HG02763 (cell line): ENCODE data around the gene FAM110A.
A peak's percentile ranks its signal among the peaks of the same experiment; 100 is the strongest.
"Not testable (repeated sequence)": the region's sequence is repeated elsewhere in the genome, so short reads cannot be mapped to it uniquely, and the experiment has no call there.

Source experiments
- ATAC-seq: cut with Tn5 transposase; IDR thresholded peaks from one replicate; pipeline ENCODE4 v1.9.1; 2021; ENCODE audit warnings: mild to moderate bottlenecking, moderate library complexity; ENCODE audit not compliant: unreplicated experiment

FAM110A gene

GRCh38 chr20:833450-834150, at the start of gene FAM110A:
Gene FAM110A, plus strand, starts transcription at chr20:833715. Its CDS starts 11,090 bp downstream, at chr20:844805.
- ATAC-seq, result peak; percentile 98

- no peak for ATAC-seq
Measured at GRCh38 chr20:787825-788224, 45.7 kb upstream of the FAM110A start.

- ATAC-seq, result no peak
Measured at GRCh38 chr20:791056-791455, 42.5 kb upstream of the FAM110A start.

GRCh38 chr20:792248-792647, 41.3 kb upstream of the FAM110A start:
- no peak for ATAC-seq

GRCh38 chr20:796921-797320, 36.6 kb upstream of the FAM110A start:
- ATAC-seq, result no peak

DNA sequence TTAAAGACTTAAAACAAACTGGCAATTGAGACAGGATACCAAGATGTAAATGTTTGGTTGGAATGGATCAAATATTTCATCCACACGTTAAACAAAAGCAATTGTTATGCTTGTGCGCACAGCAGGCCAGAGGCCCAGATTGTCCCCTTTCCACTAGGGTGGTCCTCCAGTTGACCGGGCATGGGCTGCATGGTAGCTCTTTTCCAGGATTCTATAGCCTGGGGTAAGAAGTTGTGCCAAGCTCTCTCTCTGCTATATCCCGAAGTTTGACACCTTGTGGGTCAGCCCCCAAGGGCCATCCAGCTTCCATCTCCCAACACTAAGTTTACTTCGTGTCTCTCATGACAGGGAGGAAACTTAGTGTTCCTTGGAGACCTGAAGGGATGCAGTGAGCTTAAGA, 34.8 kb upstream of the FAM110A start:
- ATAC-seq, result not testable (repeated sequence)

DNA sequence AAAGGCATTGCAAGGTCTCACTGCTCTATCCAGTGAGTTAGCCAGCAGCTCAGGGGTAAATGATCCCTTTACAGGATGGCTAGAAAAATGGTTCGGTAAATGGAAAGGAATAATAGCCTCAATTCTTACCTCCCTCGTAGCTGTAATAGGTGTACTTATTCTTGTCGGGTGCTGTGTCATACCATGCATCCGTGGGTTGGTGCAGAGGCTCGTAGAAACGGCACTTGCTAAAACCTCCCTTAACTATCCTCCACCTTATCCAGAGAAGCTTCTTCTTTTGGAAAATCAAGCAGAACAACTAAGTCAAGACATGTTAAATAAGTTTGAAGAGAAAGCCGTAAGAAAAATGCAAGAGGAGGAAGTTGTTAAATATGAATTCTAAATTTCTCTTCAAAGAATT, 33.5 kb upstream of the FAM110A start:
- not testable (repeated sequence) for ATAC-seq

- no peak for ATAC-seq
Measured at GRCh38 chr20:801678-802077, 31.8 kb upstream of the FAM110A start.

DNA sequence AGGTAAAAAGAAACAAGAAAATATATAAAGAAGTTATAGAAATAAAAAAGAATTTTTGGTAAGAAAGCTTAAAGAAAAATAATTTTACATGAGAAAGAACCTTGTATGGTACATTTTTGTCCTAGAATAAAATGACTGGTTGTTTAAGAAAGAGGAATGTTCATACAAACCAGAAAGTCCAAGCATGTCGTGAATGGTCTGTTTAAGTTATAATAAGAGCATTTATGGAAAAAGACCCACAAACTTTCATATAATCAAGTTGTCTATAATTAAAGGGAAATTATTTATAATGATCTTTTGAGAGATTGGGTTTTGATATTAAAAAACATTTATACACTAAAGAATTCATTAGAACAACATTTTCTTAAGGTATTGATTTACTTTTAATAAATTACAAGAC, 27.8 kb upstream of the FAM110A start:
- no peak for ATAC-seq

DNA sequence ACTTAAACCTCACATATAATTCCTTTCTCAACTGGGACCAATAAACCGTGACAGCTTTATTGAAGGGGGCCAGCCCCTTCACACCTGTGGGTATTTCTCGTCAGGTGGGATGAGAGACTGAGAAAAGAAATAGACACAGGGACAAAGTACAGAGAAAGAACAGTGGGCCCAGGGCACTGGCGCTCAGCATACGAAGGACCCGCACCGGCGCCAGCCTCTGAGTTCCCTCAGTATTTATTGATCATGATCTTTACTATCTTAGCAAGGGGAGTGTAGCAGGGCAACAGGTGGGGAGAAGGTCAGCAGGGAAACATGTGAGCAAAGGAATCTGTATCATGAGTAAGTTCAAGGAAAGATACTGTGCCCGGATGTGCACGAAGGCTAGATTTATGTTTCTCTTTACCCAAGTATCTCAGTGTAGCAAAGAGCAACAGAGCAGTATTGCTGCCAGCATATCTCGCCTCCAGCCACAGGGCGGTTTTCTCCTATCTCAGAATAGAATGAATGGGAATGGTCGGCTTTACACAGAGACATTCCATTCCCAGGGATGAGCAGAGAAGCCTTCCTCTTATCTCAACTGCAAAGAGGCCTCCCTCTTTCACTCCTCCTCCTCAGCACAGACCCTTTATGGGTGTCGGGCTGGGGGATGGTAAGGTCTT, 21.6 kb upstream of the FAM110A start:
- ATAC-seq, result not testable (repeated sequence)

- ATAC-seq, result not testable (repeated sequence)
Measured at GRCh38 chr20:812435-812814, 21.1 kb upstream of the FAM110A start.

DNA sequence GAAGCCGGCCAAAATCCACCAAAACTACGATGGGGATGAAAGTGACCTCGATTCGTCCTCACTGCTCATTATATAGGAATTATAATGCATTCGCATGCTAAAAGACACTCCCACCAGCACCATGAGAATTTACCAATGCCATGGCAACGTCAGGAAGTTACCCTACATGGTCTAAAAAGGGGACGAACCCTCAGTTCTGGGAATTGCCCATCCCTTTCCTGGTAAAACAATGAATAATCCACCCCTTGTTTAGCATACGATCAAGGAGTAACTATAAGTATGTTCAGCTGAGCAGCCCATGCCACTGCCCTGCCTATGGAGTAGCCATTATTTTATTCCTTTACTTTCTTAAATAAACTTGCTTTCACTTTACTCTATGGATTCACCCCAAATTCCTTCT, 20.1 kb upstream of the FAM110A start:
- no peak for ATAC-seq

GRCh38 chr20:815226-815625, 18.3 kb upstream of the FAM110A start:
- ATAC-seq, result no peak

DNA sequence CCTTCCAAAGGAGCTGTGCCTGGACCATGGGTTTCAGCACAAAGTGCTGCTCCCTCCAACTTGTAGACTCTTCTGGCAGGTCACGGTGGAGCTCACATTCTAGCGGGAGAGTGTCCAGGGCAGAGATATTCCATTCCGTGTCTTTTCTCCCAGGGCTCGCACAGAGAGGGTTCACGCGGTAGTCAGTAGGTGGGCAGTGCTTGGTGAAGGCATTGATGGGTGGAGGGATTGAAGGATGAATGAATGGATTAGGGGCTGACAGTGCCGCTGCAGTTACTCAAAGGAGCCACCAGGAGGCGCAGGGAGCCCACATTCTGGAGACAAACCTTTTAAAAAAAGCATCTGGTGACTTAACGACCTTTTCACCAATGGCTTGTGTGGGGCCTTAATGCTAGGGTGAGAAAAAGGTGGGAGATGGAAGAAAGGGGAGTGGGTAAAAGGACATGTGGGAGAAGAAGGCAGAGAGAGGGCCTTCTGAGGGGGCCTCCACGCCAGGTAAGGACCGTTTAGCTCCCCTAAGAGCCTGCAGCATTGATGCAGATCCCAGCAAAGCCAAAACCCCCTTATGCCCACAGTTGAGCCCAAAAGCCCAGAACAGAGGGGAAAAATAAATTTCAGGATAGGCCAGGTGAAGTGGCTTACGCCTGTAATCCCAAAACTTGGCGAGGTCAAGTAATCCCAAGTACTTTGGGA, 17.5 kb upstream of the FAM110A start:
- ATAC-seq, result no peak

DNA sequence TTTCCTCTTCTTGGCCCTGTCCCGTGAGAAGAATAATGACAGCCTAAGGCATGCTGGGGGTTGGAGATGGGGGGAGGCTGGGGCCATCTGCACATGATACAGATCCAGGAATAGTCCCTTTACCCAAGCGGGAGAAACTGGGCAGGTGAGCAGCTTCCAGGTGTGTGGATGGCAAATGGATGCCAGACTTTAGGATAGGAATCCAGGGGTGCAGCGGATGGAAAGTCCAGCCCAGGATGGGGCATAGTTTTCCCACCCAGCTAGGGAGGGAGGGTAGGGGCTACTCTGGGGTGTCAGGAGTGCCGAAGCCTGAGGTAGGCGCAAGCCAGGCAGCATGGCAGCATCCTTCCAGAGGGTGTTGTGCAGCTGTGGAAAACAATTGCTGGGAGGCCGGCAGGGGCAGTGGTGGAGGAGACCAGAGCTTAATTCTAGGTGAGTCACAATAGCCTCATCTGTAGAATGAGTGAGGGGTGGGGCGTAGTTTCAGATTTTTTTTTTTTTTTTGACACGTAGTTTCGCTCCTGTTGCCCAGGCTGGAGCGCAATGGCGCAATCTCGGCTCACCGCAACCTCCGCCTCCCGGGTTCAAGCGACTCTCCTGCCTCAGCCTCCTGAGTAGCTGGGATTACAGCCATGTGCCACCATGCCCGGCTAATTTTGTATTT, 15.4 kb upstream of the FAM110A start:
- no peak for ATAC-seq

DNA sequence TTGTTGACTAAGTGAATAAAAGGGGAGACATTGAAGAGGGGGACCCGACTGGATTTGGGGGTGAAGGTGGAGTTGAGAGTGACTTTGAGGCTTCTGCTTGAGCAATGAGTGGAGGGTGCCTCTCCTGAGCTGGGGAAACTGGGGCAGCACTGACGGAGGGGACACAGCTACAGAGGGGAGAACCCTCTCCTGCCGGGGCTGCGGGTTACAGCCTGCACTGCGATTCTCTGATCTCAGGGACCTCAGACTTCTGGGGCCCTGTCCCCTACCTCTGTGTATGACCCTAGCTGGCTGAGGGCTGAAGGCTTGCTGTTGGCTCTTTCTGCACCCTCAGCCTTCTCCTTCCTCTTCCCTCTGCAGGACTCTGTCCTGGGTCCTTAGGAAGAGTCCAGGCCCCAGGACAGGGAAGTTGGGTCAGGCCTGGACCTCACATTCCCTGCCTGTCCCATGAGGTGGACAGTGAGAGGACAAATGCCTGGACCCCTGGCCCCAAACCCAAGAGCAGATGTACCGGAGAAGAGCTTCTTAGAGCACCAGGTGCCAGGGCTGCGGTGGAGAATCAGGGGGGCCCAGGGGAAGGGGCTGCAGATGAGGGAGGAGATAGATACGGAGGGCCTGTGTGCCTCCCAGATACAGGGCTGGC, 13.7 kb upstream of the FAM110A start:
- ATAC-seq, result no peak

- ATAC-seq, result no peak
Measured at GRCh38 chr20:820323-820953, 13.1 kb upstream of the FAM110A start.

DNA sequence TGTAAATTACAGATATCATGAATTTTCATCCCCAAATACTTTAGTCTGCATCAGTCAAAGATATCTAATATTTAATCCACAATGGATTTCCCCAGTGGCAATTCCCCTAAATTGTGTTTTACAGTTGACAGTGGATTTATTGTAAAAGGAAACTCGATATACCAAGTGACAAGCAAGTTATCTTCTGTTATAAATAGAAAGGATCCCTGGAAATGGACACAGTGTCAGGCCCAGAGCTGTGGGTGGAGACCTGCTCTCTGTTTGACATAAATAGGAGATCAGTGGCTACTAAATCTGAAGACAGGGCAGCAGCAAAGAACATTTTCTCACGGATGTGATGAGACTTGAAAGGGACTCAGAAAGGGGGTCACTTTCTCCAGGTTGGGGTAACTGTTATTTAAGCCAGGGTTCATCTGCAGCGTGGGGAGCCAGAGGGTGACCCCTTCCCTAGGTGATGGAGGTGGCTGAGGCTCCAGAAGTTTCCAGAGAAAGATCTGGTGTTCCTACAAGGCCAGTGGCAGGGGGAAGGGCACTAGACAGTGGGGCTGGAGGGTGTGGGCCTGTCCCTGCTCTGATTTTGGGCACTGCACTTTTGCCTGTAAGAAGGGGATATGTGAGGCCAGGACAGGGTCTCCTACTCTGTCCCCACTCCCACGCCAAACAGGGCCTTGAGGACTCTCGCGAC, 12.3 kb upstream of the FAM110A start:
- ATAC-seq, result no peak

DNA sequence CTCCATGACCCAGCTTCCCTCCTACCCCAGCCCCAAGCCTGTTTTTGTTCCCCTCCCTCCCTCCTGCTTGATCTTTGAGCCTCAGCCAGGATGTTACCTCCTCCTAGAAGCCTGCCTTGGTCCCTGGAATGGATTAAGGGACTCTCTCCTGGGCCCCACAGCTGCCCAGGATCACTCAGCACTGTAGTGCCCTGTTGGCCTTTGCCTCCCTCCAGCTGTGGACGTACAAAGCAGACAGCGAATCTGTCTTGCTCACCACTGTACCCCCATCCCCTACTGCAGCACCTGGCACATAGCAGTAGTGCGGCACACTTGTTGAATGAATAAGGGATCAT, 11.8 kb upstream of the FAM110A start:
- ATAC-seq, result no peak
